Neural cell (in vitro differentiated cells): ENCODE measurements around the gene UNC79.

Source experiments
- EP300 ChIP-seq: fragments of 450-650 bp; conservative IDR thresholded peaks from 2 replicates; pipeline ENCODE4 v1.6.1; 2014; ENCODE audit warnings: antibody characterized with exemption, mild to moderate bottlenecking, moderate library complexity; ENCODE audit not compliant: poor library complexity, severe bottlenecking
- EZH2 ChIP-seq: fragments of 200-600, 300-800 bp; shearing (Covaris generic), sonication (generic); IDR thresholded peaks from 2 replicates; pipeline ENCODE4 v1.6.1; 2014; ENCODE audit warnings: antibody characterized with exemption, low read length, borderline replicate concordance, mild to moderate bottlenecking; ENCODE audit not compliant: insufficient read depth, poor library complexity, severe bottlenecking
- POLR2AphosphoS5 ChIP-seq: IDR thresholded peaks from 2 replicates; pipeline ENCODE4 v1.6.1; 2012
- RAD21 ChIP-seq: fragments of 450-650 bp; conservative IDR thresholded peaks from 2 replicates; pipeline ENCODE4 v1.6.1; 2014; ENCODE audit warnings: antibody characterized with exemption, mild to moderate bottlenecking, moderate library complexity
- SMC3 ChIP-seq: fragments of 450-650 bp; conservative IDR thresholded peaks from 2 replicates; pipeline ENCODE4 v1.6.1; 2014; ENCODE audit warnings: antibody characterized with exemption, mild to moderate bottlenecking, moderate library complexity; ENCODE audit not compliant: poor library complexity
- TAF1 ChIP-seq: IDR thresholded peaks from 2 replicates; pipeline ENCODE4 v1.6.1; 2012; ENCODE audit warnings: low read depth
- TF ChIP-seq, protein P1 (sequence below): fragments of 450-650 bp; IDR thresholded peaks from 2 replicates; pipeline ENCODE4 v1.5.1; 2014; ENCODE audit warnings: antibody characterized with exemption, mild to moderate bottlenecking, moderate library complexity; ENCODE audit not compliant: poor library complexity, severe bottlenecking

DNA sequence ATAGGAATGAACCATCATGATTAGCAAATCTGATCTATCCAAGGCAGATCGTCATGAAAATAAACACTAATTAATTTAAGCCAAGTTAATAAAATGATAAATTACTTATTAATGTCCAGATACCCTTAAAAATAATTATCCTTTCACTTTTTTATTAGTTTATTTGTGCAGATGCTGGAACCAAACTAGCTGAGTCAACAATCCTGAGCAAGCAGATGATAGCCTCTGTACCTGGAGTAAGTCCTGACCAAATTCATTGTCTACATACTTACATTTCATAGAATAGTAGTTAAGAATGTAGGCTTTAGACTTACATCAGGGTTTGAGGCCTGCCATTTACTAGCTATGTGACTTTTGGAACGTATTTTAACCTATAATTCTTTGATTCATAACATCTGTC lies 251.7 kb downstream of the UNC79 start:
- TF ChIP-seq, protein P1, sequence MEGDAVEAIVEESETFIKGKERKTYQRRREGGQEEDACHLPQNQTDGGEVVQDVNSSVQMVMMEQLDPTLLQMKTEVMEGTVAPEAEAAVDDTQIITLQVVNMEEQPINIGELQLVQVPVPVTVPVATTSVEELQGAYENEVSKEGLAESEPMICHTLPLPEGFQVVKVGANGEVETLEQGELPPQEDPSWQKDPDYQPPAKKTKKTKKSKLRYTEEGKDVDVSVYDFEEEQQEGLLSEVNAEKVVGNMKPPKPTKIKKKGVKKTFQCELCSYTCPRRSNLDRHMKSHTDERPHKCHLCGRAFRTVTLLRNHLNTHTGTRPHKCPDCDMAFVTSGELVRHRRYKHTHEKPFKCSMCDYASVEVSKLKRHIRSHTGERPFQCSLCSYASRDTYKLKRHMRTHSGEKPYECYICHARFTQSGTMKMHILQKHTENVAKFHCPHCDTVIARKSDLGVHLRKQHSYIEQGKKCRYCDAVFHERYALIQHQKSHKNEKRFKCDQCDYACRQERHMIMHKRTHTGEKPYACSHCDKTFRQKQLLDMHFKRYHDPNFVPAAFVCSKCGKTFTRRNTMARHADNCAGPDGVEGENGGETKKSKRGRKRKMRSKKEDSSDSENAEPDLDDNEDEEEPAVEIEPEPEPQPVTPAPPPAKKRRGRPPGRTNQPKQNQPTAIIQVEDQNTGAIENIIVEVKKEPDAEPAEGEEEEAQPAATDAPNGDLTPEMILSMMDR = no peak
- TF ChIP-seq POLR2AphosphoS5 (no peak), EZH2 (no peak), TAF1 (no peak), RAD21 (no peak), SMC3 (no peak), EP300 (no peak)
